Astrocyte (in vitro differentiated cells and primary cell): Measurements from ENCODE around the gene LMX1B. TPM values are rescaled to one million over a fixed set of nuclear protein-coding genes. Genes with fewer than 3 reads are reported as not detected.

Source experiments
- DNase-seq: peaks from one replicate; pipeline ENCODE4 v3.0.0-alpha.2; 2010; ENCODE audit warnings: low read depth
- FAIRE-seq: peaks from 2 replicates; lab custom pipeline; 2011; peaks lifted over from hg19 to GRCh38; lab: Jason Lieb, UNC
- H2AFZ ChIP-seq: 2 replicates; pipeline ENCODE4 v1.6.0; 2012; ENCODE audit warnings: low read depth, low read length, inconsistent platforms
- H3K27ac ChIP-seq: 2 replicates; pipeline ENCODE4 v1.5.1; 2011; ENCODE audit warnings: low read depth, low read length, inconsistent platforms
- H3K27me3 ChIP-seq: 2 replicates; pipeline ENCODE4 v1.6.0; 2011; ENCODE audit warnings: low read length, inconsistent platforms; ENCODE audit not compliant: insufficient read depth
- H3K36me3 ChIP-seq: 2 replicates; pipeline ENCODE4 v1.5.1; 2011; ENCODE audit warnings: low read length, inconsistent platforms; ENCODE audit not compliant: insufficient read depth
- H3K4me1 ChIP-seq: 2 replicates; pipeline ENCODE4 v1.5.1; 2011; ENCODE audit warnings: low read length, inconsistent platforms; ENCODE audit not compliant: insufficient read depth
- H3K4me2 ChIP-seq: 2 replicates; pipeline ENCODE4 v1.6.0; 2012; ENCODE audit warnings: low read length, inconsistent platforms
- H3K4me3 ChIP-seq: 2 replicates; pipeline ENCODE4 v1.5.1; 2011; ENCODE audit warnings: low read depth, mild to moderate bottlenecking, low read length, inconsistent platforms; ENCODE audit not compliant: insufficient read depth
- H3K79me2 ChIP-seq: 2 replicates; pipeline ENCODE4 v1.6.0; 2012; ENCODE audit warnings: mild to moderate bottlenecking, low read length, inconsistent platforms; ENCODE audit not compliant: insufficient read depth
- H3K9ac ChIP-seq: 2 replicates; pipeline ENCODE4 v1.6.0; 2012; ENCODE audit warnings: mild to moderate bottlenecking, low read length, inconsistent platforms
- H3K9me3 ChIP-seq: 2 replicates; pipeline ENCODE4 v1.5.1; 2012; ENCODE audit warnings: low read depth, mild to moderate bottlenecking, low read length, inconsistent platforms; ENCODE audit not compliant: insufficient read depth
- H4K20me1 ChIP-seq: 2 replicates; pipeline ENCODE4 v1.6.0; 2012; ENCODE audit warnings: low read length, inconsistent platforms; ENCODE audit not compliant: insufficient read depth
- H3K27ac Mint-ChIP-seq: one replicate; pipeline ENCODE4 v1.8.0; 2021; ENCODE audit warnings: mild to moderate bottlenecking, mixed read lengths; ENCODE audit not compliant: unreplicated experiment
- H3K27me3 Mint-ChIP-seq: one replicate; pipeline ENCODE4 v1.8.0; 2021; ENCODE audit warnings: low read depth, mixed read lengths; ENCODE audit not compliant: unreplicated experiment
- H3K36me3 Mint-ChIP-seq: one replicate; pipeline ENCODE4 v1.8.0; 2021; ENCODE audit warnings: low read depth, mixed read lengths; ENCODE audit not compliant: unreplicated experiment
- H3K4me1 Mint-ChIP-seq: one replicate; pipeline ENCODE4 v1.8.0; 2021; ENCODE audit warnings: low read depth, mixed read lengths; ENCODE audit not compliant: unreplicated experiment
- H3K4me3 Mint-ChIP-seq: one replicate; pipeline ENCODE4 v1.8.0; 2021; ENCODE audit warnings: mild to moderate bottlenecking, moderate library complexity, mixed read lengths; ENCODE audit not compliant: unreplicated experiment
- H3K9me3 Mint-ChIP-seq: one replicate; pipeline ENCODE4 v1.8.0; 2021; ENCODE audit warnings: mild to moderate bottlenecking, mixed read lengths; ENCODE audit not compliant: unreplicated experiment
- EZH2 ChIP-seq: IDR thresholded peaks from 2 replicates; pipeline ENCODE4 v1.6.1; 2012; ENCODE audit warnings: mild to moderate bottlenecking, low read length, inconsistent platforms; ENCODE audit not compliant: insufficient read depth
- total RNA-seq: library from RNA; stranded (reverse); gene quantifications from 2 replicates; pipeline ENCODE4 v1.2.1, GENCODE V29; 2021
- TF ChIP-seq, protein P1 (sequence below): IDR thresholded peaks from 2 replicates; pipeline ENCODE4 v1.5.1; 2011; ENCODE audit warnings: low read depth, mild to moderate bottlenecking, inconsistent platforms, low read length, moderate library complexity; ENCODE audit not compliant: insufficient read depth

Gene LMX1B
- total RNA-seq, 1 donor from 2014 or later, result 0.45 TPM

DNA sequence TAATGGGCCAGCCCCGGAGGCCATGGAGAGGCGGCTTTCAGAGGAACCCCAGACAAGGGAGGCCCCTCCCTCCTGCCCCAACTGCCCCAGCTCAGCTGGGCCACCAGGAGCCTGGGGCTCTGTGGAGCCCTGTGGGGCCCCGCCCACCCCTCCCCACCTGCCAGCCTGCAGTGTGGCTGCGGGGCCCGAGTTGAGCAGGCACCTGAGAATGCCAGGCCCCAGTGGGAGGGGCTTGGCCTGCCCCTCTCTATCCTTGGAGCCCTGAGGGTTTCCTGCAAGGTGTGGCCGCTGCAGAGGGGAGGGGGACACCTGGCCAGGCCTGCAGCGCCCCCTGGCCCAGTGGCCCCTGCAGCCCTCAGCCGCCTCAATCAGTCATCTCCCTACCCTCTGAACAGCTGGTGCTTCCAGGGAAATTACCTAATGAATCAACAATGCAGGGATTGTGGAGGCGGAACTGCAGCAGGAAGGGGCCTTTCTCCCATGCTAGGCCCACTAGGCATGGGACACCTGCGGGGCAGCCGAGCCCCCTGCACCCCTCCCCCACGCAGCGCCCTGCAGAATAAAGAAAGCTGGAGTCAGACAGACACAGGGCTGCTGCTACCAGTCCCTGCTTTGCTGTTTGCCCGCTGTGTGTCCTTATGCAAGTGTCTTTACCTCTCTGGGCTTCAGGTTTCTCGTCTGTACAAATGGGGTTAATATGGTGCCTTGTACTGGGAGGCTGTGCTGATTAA lies 48.0 kb downstream of the LMX1B start:
- H3K27ac ChIP-seq, result no peak overlapping the region
- TF ChIP-seq, protein P1, sequence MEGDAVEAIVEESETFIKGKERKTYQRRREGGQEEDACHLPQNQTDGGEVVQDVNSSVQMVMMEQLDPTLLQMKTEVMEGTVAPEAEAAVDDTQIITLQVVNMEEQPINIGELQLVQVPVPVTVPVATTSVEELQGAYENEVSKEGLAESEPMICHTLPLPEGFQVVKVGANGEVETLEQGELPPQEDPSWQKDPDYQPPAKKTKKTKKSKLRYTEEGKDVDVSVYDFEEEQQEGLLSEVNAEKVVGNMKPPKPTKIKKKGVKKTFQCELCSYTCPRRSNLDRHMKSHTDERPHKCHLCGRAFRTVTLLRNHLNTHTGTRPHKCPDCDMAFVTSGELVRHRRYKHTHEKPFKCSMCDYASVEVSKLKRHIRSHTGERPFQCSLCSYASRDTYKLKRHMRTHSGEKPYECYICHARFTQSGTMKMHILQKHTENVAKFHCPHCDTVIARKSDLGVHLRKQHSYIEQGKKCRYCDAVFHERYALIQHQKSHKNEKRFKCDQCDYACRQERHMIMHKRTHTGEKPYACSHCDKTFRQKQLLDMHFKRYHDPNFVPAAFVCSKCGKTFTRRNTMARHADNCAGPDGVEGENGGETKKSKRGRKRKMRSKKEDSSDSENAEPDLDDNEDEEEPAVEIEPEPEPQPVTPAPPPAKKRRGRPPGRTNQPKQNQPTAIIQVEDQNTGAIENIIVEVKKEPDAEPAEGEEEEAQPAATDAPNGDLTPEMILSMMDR, result no peak
- no peak for TF ChIP-seq EZH2
- no peak for DNase-seq
- no peak overlapping the region for H3K4me3 ChIP-seq
- no peak for FAIRE-seq
- peaks cover 26% of the 10 kb centered on the region for H3K27me3 ChIP-seq
- peaks cover 10% of the 10 kb centered on the region for H3K4me1 Mint-ChIP-seq
- no peaks in the 10 kb centered on the region for H3K79me2 ChIP-seq
- peak overlapping the region; percentile 66 for H3K27ac Mint-ChIP-seq
- H3K9ac ChIP-seq, result no peak overlapping the region
- H3K36me3 Mint-ChIP-seq, result no peaks in the 10 kb centered on the region
- no peaks in the 10 kb centered on the region for H4K20me1 ChIP-seq
- H3K4me3 Mint-ChIP-seq, result no peak overlapping the region
- no peaks in the 10 kb centered on the region for H3K36me3 ChIP-seq
- H2AFZ ChIP-seq, result no peak overlapping the region
- H3K4me2 ChIP-seq, result no peak overlapping the region
- H3K4me1 ChIP-seq, result no peaks in the 10 kb centered on the region
- H3K9me3 Mint-ChIP-seq, result no peaks in the 10 kb centered on the region
- H3K27me3 Mint-ChIP-seq, result peaks cover 31% of the 10 kb centered on the region
- H3K9me3 ChIP-seq, result no peaks in the 10 kb centered on the region

DNA sequence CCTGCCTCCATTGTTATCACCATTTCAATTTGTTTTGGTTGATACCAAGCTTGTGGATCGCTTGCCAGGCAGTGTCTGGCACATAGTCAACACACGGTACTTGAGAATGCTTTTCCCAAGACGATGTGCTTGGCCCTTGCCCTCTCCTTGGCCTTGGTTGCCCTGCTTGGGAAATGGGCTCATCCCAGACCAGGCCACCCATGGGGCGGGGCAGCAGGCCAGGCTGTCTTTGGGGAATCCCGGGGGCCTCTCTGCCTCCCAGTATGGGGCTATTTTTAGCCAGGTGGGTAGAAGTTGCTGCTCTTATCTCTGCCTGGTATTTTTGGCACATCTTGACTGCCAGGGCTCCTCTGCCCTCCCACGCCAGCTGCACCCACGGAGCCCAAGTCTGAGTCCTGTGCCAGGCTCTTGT lies 49.9 kb downstream of the LMX1B start:
- Histone ChIP-seq H3K27ac (no peak overlapping the region), H2AFZ (no peak overlapping the region), H3K4me3 (no peak overlapping the region), H3K4me1 (no peaks in the 10 kb centered on the region), H3K27me3 (peaks cover 26% of the 10 kb centered on the region), H3K9ac (no peak overlapping the region), H3K79me2 (no peaks in the 10 kb centered on the region), H4K20me1 (no peaks in the 10 kb centered on the region), H3K36me3 (no peaks in the 10 kb centered on the region), H3K4me2 (no peak overlapping the region), H3K9me3 (no peaks in the 10 kb centered on the region)
- Mint-ChIP-seq H3K4me1 (peaks cover 10% of the 10 kb centered on the region), H3K27ac (no peak overlapping the region), H3K9me3 (no peaks in the 10 kb centered on the region), H3K4me3 (no peak overlapping the region), H3K36me3 (no peaks in the 10 kb centered on the region), H3K27me3 (peaks cover 15% of the 10 kb centered on the region)
- TF ChIP-seq, protein P1, result no peak
- no peak for TF ChIP-seq EZH2
- no peak for FAIRE-seq
- DNase-seq, result no peak
